GM21786 (cell line): ENCODE measurements around the gene TAS2R46.
"Not testable (repeated sequence)": the region's sequence is repeated elsewhere in the genome, so short reads cannot be mapped to it uniquely, and the experiment has no call there.

Experiments used
- ATAC-seq: cut with Tn5 transposase; IDR thresholded peaks from one replicate; pipeline ENCODE4 v1.9.1; 2021; ENCODE audit not compliant: unreplicated experiment

TAS2R46 gene

GRCh38 chr12:11040162-11040561, 21.9 kb downstream of the TAS2R46 start:
- ATAC-seq = no peak

GRCh38 chr12:11039171-11039570, 22.9 kb downstream of the TAS2R46 start:
- ATAC-seq = no peak

DNA sequence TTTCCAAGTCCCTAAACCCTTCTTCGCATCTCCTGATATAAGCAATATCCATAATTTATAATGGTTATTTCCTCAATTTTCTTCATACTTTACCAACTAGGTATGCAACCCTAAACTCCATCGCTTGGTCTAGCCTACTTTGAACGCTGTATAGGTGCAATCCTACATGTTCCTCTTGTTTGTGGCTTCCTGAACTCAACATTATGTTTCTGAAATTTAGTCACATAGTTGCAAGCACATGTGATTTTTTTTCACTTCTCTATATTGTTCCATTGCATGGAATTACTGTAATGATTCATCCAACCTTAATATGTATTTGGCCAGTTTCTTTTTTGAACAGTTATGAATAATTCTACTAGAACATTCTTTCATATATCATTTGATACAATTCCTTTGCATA, 28.1 kb downstream of the TAS2R46 start:
- ATAC-seq = not testable (repeated sequence)

GRCh38 chr12:11031307-11031706, 30.8 kb downstream of the TAS2R46 start, which contains the start of gene TAS2R31:
TSS of gene TAS2R31 (minus strand) at chr12:11031407. CDS start at chr12:11031335, 72 bp downstream.
- no peak for ATAC-seq

- no peak for ATAC-seq
These were observed 36.0 kb downstream of the TAS2R46 start for GRCh38 chr12:11026118-11026517.

DNA sequence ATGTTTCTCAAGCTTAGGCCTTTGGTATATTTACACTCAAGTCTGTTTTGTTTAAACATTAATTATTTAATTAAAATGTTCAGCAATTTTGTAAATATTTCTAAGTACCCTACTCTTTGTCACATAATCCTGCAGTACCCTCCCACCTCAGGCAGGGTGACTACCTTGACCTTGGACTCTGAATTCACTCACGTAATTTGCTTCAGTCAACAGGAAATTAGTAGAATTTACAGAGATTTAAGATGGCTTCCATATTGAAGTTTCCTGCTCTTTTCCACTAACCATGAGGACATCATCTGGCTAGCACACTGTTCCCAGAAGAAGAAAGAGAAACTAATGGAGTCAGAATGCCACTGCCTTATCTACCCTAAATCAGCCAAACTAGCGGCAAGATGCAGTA, 38.7 kb downstream of the TAS2R46 start:
- ATAC-seq = no peak

GRCh38 chr12:11022520-11022919, 39.6 kb downstream of the TAS2R46 start, which contains the start of gene TAS2R19:
TSS of gene TAS2R19 (minus strand) at chr12:11022620. CDS start at chr12:11022571, 49 bp downstream.
- ATAC-seq = no peak

- no peak for ATAC-seq
These were observed 45.2 kb downstream of the TAS2R46 start for GRCh38 chr12:11016937-11017336.

GRCh38 chr12:11015775-11016430, 46.2 kb downstream of the TAS2R46 start:
- no peak for ATAC-seq

DNA sequence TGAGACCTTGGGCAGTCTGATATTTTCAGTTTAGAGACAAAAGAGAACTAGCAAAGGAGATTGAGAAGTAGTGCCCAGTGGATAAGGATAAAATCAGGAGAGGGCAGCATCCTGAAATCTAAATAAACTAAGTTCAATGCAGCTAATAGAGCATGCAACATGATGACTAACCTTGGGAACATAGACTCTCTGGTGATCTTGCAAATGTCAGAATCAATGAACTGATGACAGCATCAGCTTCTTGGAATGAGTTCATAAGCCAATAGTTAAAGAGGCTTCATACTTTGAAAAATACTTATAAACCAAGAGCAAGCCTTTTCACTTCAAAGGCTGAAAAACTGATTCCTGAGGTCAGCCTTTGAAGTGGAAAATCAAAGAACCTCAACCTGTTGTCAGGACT, 47.9 kb downstream of the TAS2R46 start:
- ATAC-seq = no peak
